Activated naive CD4-positive, alpha-beta T cell treated with anti-CD3 and anti-CD28 coated beads for 36 hours (primary cell): ENCODE results near the gene KCNK17. TPM values are rescaled to one million over a fixed set of nuclear protein-coding genes. Genes with fewer than 3 reads are reported as not detected.

Source experiments
- CTCF ChIA-PET: fragments of 350-600 bp; sonication (Branson Sonifier 250); formaldehyde crosslinking; loops from one replicate; lab custom pipeline; 2021; ENCODE audit warnings: antibody characterized with exemption; lab: Charles Lee
- DNase-seq: peaks from one replicate; pipeline ENCODE4 v3.0.0-alpha.2; 2020
- H3K27ac Mint-ChIP-seq: one replicate; pipeline ENCODE4 v1.8.0; 2021; ENCODE audit warnings: mild to moderate bottlenecking, mixed read lengths
- H3K27me3 Mint-ChIP-seq: one replicate; pipeline ENCODE4 v1.8.0; 2021; ENCODE audit warnings: low read depth, mixed read lengths
- H3K36me3 Mint-ChIP-seq: one replicate; pipeline ENCODE4 v1.8.0; 2021; ENCODE audit warnings: low read depth, mixed read lengths
- H3K4me1 Mint-ChIP-seq: one replicate; pipeline ENCODE4 v1.8.0; 2021; ENCODE audit warnings: low read depth, mixed read lengths
- H3K4me3 Mint-ChIP-seq: one replicate; pipeline ENCODE4 v1.8.0; 2021; ENCODE audit warnings: mild to moderate bottlenecking, moderate library complexity, mixed read lengths
- H3K9me3 Mint-ChIP-seq: one replicate; pipeline ENCODE4 v1.8.0; 2021; ENCODE audit warnings: mixed read lengths
- intact Hi-C: fragments of 100-400 bp; cut with micrococcal nuclease; formaldehyde crosslinking; loops from one replicate; pipeline ENCODE4 v1.15.1; 2023
- total RNA-seq, 2 experiments: library from RNA; stranded (reverse); gene quantifications; one replicate each; pipeline ENCODE4 v1.2.3, GENCODE V29; 2021

KCNK17 gene
- total RNA-seq, 2 experiments from 2014 or later: not detected

DNA sequence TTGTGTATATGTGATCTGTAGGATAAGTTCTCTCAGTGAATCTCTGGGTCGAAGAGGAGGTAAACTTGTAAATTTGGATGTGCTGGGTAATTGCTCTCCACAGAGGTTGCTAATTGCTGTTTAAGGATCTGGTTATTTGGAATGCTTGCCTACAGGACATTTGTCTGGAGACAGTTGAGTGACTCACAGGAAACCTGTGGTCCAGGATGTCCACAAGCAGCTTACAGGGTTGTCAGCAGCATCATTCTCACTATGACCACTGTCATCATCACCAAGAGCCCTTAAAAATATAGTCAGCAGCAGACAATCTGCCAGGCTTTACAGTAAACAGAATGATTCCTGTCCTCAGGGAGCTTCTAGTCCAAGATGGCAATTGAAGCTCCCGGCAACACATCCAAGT lies 53.8 kb downstream of the KCNK17 start:
- no peak for DNase-seq
- H3K36me3 Mint-ChIP-seq: no peaks in the 10 kb centered on the region
- peaks cover 11% of the 10 kb centered on the region for H3K27me3 Mint-ChIP-seq
- intact Hi-C loops: no loop called here
- H3K27ac Mint-ChIP-seq: no peak overlapping the region
- peaks cover 8% of the 10 kb centered on the region for H3K4me1 Mint-ChIP-seq
- CTCF ChIA-PET: interaction anchor here (1.6 to 1.8 kb wide), 2 partner anchors 42 to 50 kb away, joined by 6 read pairs; no protein-coding TSS in a partner anchor
- no peak overlapping the region for H3K4me3 Mint-ChIP-seq
- H3K9me3 Mint-ChIP-seq: no peaks in the 10 kb centered on the region

DNA sequence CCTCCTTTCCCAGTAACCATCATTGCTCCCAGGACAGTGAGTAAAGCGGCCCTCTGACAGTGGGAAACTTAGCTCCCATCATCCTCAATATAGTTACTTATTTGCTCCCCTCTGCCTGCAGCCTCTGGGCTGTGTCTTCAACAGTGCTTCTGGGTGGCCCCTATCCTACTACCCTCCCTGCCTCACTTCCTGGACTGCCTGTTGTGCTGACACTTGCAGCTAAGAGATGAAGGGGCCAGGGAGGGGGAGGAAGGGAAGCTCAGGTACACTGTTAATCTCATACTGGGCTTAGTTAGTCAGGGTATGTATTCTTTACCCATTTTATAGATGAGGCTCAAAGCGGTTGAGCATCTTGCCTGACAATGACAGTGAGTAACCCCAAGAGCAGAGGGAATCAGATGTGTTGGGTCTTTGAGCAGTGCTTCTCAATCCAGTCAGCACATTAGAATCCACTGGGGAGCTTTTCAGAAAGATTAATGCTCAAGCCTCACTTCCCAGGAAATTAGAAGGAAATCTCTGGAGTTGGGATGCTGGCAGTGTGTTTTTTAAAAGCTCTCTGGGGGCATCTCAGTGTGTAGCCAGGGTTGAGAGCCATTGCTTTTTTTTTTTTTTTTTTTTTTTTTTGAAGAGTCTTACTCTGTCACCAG lies 57.8 kb downstream of the KCNK17 start:
- Mint-ChIP-seq H3K36me3 (no peaks in the 10 kb centered on the region), H3K4me3 (no peak overlapping the region), H3K27me3 (peaks cover 11% of the 10 kb centered on the region), H3K27ac (no peak overlapping the region), H3K4me1 (no peaks in the 10 kb centered on the region), H3K9me3 (no peaks in the 10 kb centered on the region)
- CTCF ChIA-PET: interaction anchor here (0.6 to 1.2 kb wide), 2 partner anchors 47 to 86 kb away, joined by 3 to 5 read pairs; no protein-coding TSS in a partner anchor
- DNase-seq: no peak
- intact Hi-C loops: no loop called here

DNA sequence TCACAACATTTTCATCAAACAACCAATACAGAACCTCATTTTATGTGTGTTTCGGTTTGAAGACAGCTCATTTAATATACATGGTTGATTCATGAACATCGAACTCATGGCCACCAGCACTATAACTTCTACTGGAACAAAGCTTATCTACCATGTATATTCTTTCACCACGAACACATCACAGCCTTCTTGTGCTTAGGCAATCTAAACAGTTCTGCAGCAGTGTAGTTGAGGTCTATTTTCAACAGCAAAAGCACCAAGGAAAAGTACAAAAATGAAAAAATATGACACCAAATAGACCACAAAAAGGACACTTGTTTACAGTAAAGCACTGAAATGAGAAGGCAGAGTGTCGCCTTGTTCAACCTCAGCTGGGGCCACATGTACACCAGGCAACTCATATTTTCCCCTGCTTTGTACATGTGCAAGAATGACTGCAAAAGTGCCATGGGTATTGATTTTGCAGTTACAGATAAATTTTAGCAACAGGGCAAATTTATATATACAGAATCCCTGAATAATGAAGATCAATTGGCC lies 59.2 kb downstream of the KCNK17 start:
- H3K4me1 Mint-ChIP-seq: no peaks in the 10 kb centered on the region
- intact Hi-C loops: no loop called here
- no peak overlapping the region for H3K4me3 Mint-ChIP-seq
- H3K27ac Mint-ChIP-seq: no peak overlapping the region
- H3K9me3 Mint-ChIP-seq: no peaks in the 10 kb centered on the region
- H3K36me3 Mint-ChIP-seq: no peaks in the 10 kb centered on the region
- CTCF ChIA-PET: no interaction called here
- H3K27me3 Mint-ChIP-seq: peaks cover 6% of the 10 kb centered on the region
- no peak for DNase-seq

DNA sequence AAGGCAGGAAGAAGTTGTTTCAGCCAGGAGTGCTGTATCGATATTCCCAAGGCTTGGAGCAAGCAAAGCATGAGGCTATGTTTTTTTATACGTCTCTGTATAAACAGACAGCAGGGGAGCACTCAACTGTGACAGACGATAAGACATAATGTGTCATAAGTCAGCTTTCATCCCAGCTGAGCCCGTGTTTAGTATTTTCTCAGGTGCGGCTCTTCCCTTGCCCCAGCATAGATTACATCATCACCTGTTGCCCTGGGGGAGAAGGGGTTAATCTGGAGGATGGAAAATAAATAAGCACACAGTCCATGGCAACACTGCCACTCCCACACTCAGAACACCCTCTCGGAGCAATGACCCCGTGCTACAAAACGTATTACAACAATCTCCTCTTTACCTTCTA lies 62.8 kb downstream of the KCNK17 start:
- H3K4me3 Mint-ChIP-seq: no peak overlapping the region
- CTCF ChIA-PET: no interaction called here
- intact Hi-C loops: no loop called here
- no peak for DNase-seq
- no peak overlapping the region for H3K27ac Mint-ChIP-seq
- no peaks in the 10 kb centered on the region for H3K9me3 Mint-ChIP-seq
- no peaks in the 10 kb centered on the region for H3K27me3 Mint-ChIP-seq
- no peaks in the 10 kb centered on the region for H3K4me1 Mint-ChIP-seq
- H3K36me3 Mint-ChIP-seq: no peaks in the 10 kb centered on the region

DNA sequence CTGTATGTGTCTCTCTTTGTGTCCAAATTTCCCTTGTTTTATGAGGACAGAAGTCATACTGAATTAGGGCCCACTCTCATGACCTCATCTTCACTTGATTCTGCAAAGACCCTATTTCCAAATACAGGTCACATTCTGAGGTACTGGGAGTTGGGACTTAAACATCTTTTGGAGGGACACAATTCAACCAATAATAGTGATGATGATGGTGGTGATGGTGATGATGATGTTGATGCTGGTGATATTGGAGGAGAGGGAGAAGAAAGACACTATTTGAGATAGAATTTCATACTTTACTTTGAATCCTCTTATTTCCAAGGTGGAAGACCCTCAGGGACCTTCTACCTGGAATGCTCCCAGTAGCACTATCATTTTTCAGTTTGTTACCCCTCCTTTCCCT lies 63.7 kb downstream of the KCNK17 start:
- Mint-ChIP-seq H3K9me3 (no peaks in the 10 kb centered on the region), H3K36me3 (no peaks in the 10 kb centered on the region), H3K4me1 (no peaks in the 10 kb centered on the region), H3K4me3 (no peak overlapping the region), H3K27me3 (no peaks in the 10 kb centered on the region), H3K27ac (no peak overlapping the region)
- intact Hi-C loops: no loop called here
- CTCF ChIA-PET: no interaction called here
- no peak for DNase-seq

DNA sequence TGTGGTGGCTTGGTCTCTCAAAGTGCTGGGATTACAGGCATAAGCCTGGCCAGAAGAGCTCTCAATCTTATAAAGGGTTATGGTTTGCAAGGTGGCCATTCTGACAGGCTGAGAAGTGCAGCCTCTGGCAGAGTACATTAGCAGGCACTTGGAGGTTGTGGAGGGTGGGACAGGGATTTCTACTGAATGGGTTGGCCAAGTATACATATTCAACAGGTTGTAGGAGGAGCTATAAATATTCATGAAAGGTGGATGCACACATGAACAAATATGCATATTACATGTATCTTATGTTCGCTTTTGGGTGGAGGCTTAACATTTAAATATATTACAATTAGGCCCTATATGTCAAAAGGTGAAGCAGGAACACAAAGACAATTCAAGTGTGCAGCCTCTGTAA lies 64.9 kb downstream of the KCNK17 start:
- no peaks in the 10 kb centered on the region for H3K4me1 Mint-ChIP-seq
- no peaks in the 10 kb centered on the region for H3K36me3 Mint-ChIP-seq
- CTCF ChIA-PET: interaction anchor here (1.1 kb wide), 1 partner anchor 54 kb away, joined by 3 read pairs; no protein-coding TSS in a partner anchor
- no peak overlapping the region for H3K4me3 Mint-ChIP-seq
- no peaks in the 10 kb centered on the region for H3K9me3 Mint-ChIP-seq
- no peaks in the 10 kb centered on the region for H3K27me3 Mint-ChIP-seq
- H3K27ac Mint-ChIP-seq: no peak overlapping the region
- intact Hi-C loops: no loop called here
- DNase-seq: no peak

Other genes starting within 250 kb of the KCNK17 start
- 10 to 100 TPM; 13.7 to 13.8 TPM for gene SAYSD1, start 199.2 kb downstream of the KCNK17 start, total RNA-seq
- 1 to 10 TPM; 9.0 to 9.2 TPM for gene KCNK5, start 84.9 kb downstream of the KCNK17 start, total RNA-seq
- gene KCNK16, start 8.3 kb upstream of the KCNK17 start, total RNA-seq: not detected